ENCODE data around the gene TTC13. TPM values are rescaled to one million over a fixed set of nuclear protein-coding genes. Genes with fewer than 3 reads are reported as not detected.

TTC13 gene
- total and polyA plus RNA-seq, 2 of the 4 experiments (the other 2 are of a cell fraction): 6.1 to 9.1 TPM

- Histone ChIP-seq H3K27me3 (ENCODE audit: control insufficient read depth, insufficient read depth, low read length) (no peaks in the 10 kb centered on the region), H2BK15ac (ENCODE audit: low read depth, low read length) (no peak overlapping the region), H3K4me1 (ENCODE audit: control insufficient read depth, insufficient read depth, low read length) (no peaks in the 10 kb centered on the region), H2BK5ac (ENCODE audit: low read depth, low read length, poor library complexity, severe bottlenecking) (no peak overlapping the region), H4K91ac (ENCODE audit: insufficient read depth, low read depth, low read length) (no peak overlapping the region), H2AK9ac (replicated peaks; ENCODE audit: low read depth, low read length, poor library complexity) (no peak overlapping the region), H4K20me1 (ENCODE audit: insufficient read depth, low read length) (no peaks in the 10 kb centered on the region), H3K9me3 (ENCODE audit: control insufficient read depth, insufficient read depth, low read length) (no peaks in the 10 kb centered on the region), H3K9me1 (ENCODE audit: insufficient read depth, low read length) (no peaks in the 10 kb centered on the region), H3K4me3 (ENCODE audit: insufficient read depth, low read depth, low read length) (no peak overlapping the region), H3K79me1 (ENCODE audit: low read depth in 1 of 2, low read length in 2 of 2) (peaks cover 2 to 11% of the 10 kb centered on the region in 2 experiments; a peak in 2 of 4 replicates), H3K36me3 (ENCODE audit: control insufficient read depth, insufficient read depth, low read length) (peaks cover 39% of the 10 kb centered on the region), H2BK20ac (ENCODE audit: low read depth, low read length) (no peak overlapping the region), H3K18ac (ENCODE audit: low read depth, low read length) (no peak overlapping the region), H2BK120ac (ENCODE audit: low read depth, low read length) (no peak overlapping the region), H3K23ac (ENCODE audit: low read depth, low read length) (no peak overlapping the region), H3K4me2 (ENCODE audit: low read depth, low read length) (no peak overlapping the region), H3K14ac (replicated peaks; ENCODE audit: low read depth, low read length) (no peak overlapping the region), H3K27ac (ENCODE audit: insufficient read depth, low read length) (no peak overlapping the region), H3K4ac (ENCODE audit: low read depth, low read length) (no peak overlapping the region), H3K9ac (ENCODE audit: low read depth, low read length) (no peak overlapping the region), H4K8ac (ENCODE audit: low read depth in 2 of 2, low read length in 2 of 2) (no peak overlapping the region), H2AK5ac (ENCODE audit: low read depth, low read length) (no peak overlapping the region), H2AFZ (replicated peaks; ENCODE audit: low read length, poor library complexity) (no peak overlapping the region), H3K56ac (ENCODE audit: extremely low read depth, insufficient read depth, low read length) (no peak overlapping the region), H4K5ac (ENCODE audit: low read depth, low read length) (no peak overlapping the region)
- POLR2A ChIA-PET (ENCODE audit: unreplicated experiment): no interaction called here
- no peak for ATAC-seq (ENCODE audit: low read depth)
- in situ Hi-C loops (cut with MboI; ENCODE audit: low sequenced_read_pairs) (no loop called here), dilution Hi-C loops (cut with HindIII; ENCODE audit: low sequenced_read_pairs, unreplicated experiment) (no loop called here), intact Hi-C loops (cut with micrococcal nuclease) (loop anchor here (5.0 kb wide), 1 partner anchor 217 kb away; no protein-coding TSS in a partner anchor)
- WGBS, 2 experiments (ENCODE audit: extremely low coverage in 2 of 2, insufficient read length in 1 of 2): no CpG with 5 or more reads among the region's 1 CpG
- no peak for DNase-seq
- no peak for TF ChIP-seq MXI1 (IDR thresholded peaks at IDR 0.05; ENCODE audit: borderline replicate concordance, low read depth, low read length)
- no peak for TF ChIP-seq MAZ (IDR thresholded peaks at IDR 0.05; ENCODE audit: borderline replicate concordance, low read depth, low read length)
- TF ChIP-seq FOS (IDR thresholded peaks at IDR 0.05; ENCODE audit: low read depth, low read length): no peak
- no peak for TF ChIP-seq CHD1 (IDR thresholded peaks at IDR 0.05; ENCODE audit: low read depth, low read length)
- CTCF ChIA-PET: no interaction called here
- BruUV-seq (replicated peaks): no TSS peak
Observed at GRCh38 chr1:230994860-230995259, 16.2 kb upstream of the TTC13 start.
